OCI-LY3 (cell line): Measurements from ENCODE around the gene TRAF6.

ENCODE experiments used
- H2AFZ ChIP-seq: fragments of 200-600, 300-600 bp; shearing (Covaris generic); 2 replicates; pipeline ENCODE4 v1.6.0; 2014; ENCODE audit warnings: antibody characterized with exemption, low read depth, low read length
- H3K27ac ChIP-seq: fragments of 200-600, 300-600 bp; sonication (generic); 2 replicates; pipeline ENCODE4 v1.5.1; 2014; ENCODE audit warnings: mild to moderate bottlenecking, low read length, moderate library complexity, mixed read lengths
- H3K27me3 ChIP-seq: fragments of 200-600, 300-600 bp; sonication (generic); 2 replicates; pipeline ENCODE4 v1.6.1; 2014; ENCODE audit warnings: low read depth, low read length, mixed read lengths
- H3K36me3 ChIP-seq: fragments of 200-600, 300-600 bp; sonication (generic); replicated peaks from 2 replicates; pipeline ENCODE3; 2014; ENCODE audit warnings: low read depth, low read length, mixed read lengths
- H3K4me1 ChIP-seq: fragments of 300-600, 200-600 bp; sonication (generic); 2 replicates; pipeline ENCODE4 v1.6.1; 2014; ENCODE audit warnings: low read length, mixed read lengths
- H3K4me2 ChIP-seq: fragments of 200-600, 300-600 bp; sonication (generic); 2 replicates; pipeline ENCODE4 v1.6.1; 2014; ENCODE audit warnings: low read length, mixed read lengths
- H3K4me3 ChIP-seq: fragments of 300-600, 200-600 bp; sonication (generic); 2 replicates; pipeline ENCODE4 v1.5.1; 2014; ENCODE audit warnings: antibody characterized with exemption, mild to moderate bottlenecking, low read length, moderate library complexity
- H3K79me2 ChIP-seq: fragments of 300-600, 200-600 bp; shearing (Covaris generic); 2 replicates; pipeline ENCODE4 v1.6.1; 2014; ENCODE audit warnings: mild to moderate bottlenecking, low read length, mixed read lengths
- H3K9ac ChIP-seq: fragments of 300-600, 200-600 bp; shearing (Covaris generic); 2 replicates; pipeline ENCODE4 v1.6.0; 2014; ENCODE audit warnings: mild to moderate bottlenecking, low read length, moderate library complexity
- H3K9me3 ChIP-seq: fragments of 200-600, 300-600 bp; shearing (Covaris generic); 2 replicates; pipeline ENCODE4 v1.6.1; 2014; ENCODE audit warnings: low read length, mixed read lengths; ENCODE audit not compliant: insufficient read depth
- H4K20me1 ChIP-seq: fragments of 200-600, 300-600 bp; sonication (generic); 2 replicates; pipeline ENCODE4 v1.6.1; 2016; ENCODE audit warnings: low read length, mixed read lengths; ENCODE audit not compliant: insufficient read depth
- CTCF ChIP-seq: fragments of 200-600, 300-600 bp; sonication (generic); IDR thresholded peaks from 2 replicates; pipeline ENCODE4 v1.5.1; 2014; ENCODE audit warnings: antibody characterized with exemption, low read length, low read depth
- EZH2phosphoT487 ChIP-seq: fragments of 200-600 bp; shearing (Covaris generic); IDR thresholded peaks from 2 replicates; pipeline ENCODE4 v1.6.1; 2018; ENCODE audit warnings: antibody characterized with exemption, mixed run types, low read depth

Gene TRAF6

DNA sequence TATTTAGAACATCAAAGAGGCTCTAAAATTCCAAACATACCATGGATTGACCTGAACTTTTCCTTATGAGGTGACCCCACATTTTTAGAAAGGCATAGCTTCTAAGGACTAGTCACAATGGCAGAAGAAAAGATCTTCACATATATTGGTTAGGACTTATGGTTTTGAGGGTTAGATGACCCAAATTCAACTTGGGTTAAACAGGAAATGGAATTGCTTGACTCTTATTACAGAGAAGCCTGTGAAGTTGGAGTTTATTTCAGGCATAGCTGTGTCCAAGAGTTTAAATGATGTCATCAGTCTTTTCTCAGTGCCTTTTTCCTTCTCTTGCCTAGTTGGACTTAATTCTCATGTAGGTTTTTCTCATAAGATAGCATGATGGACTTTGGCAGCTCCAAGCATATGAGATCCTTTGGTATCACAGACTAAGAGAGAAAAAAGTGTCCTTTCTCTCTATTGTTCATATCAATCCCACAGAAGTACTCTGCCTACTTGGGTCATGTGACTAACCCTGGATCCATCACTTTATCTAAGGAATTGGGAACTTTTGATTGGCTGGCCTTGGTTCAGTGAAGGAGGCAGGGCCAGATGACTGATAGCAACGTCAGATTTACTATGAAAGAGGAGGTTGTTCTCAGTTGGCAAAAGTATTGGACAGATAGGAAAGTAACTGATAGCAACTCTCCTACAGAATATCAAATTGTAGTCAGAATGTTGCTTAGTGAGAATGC lies 40.5 kb upstream of the TRAF6 start:
- no peak overlapping the region for H3K4me2 ChIP-seq
- no peak overlapping the region for H2AFZ ChIP-seq
- H3K27ac ChIP-seq: no peak overlapping the region
- H3K9ac ChIP-seq: no peak overlapping the region
- H3K4me1 ChIP-seq: no peaks in the 10 kb centered on the region
- H3K79me2 ChIP-seq: no peaks in the 10 kb centered on the region
- H3K4me3 ChIP-seq: no peak overlapping the region
- H3K27me3 ChIP-seq: no peaks in the 10 kb centered on the region
- H3K36me3 ChIP-seq: no peaks in the 10 kb centered on the region
- no peak for TF ChIP-seq EZH2phosphoT487
- TF ChIP-seq CTCF: no peak
- H3K9me3 ChIP-seq: no peaks in the 10 kb centered on the region
- H4K20me1 ChIP-seq: no peaks in the 10 kb centered on the region

GRCh38 chr11:36540998-36541397 lies 30.9 kb upstream of the TRAF6 start:
- peak; percentile 54 for TF ChIP-seq CTCF
- TF ChIP-seq EZH2phosphoT487: no peak
- Histone ChIP-seq H3K4me3 (peak overlapping the region; percentile 22; the same call in 1 of the 2 replicates), H3K9ac (no peak overlapping the region), H2AFZ (no peak overlapping the region), H3K79me2 (no peaks in the 10 kb centered on the region), H4K20me1 (no peaks in the 10 kb centered on the region), H3K27me3 (peaks cover 14% of the 10 kb centered on the region), H3K27ac (no peak overlapping the region), H3K36me3 (no peaks in the 10 kb centered on the region), H3K4me2 (peak overlapping the region; percentile 38), H3K4me1 (peaks cover 8% of the 10 kb centered on the region), H3K9me3 (no peaks in the 10 kb centered on the region)

GRCh38 chr11:36534276-36534840 lies 24.3 kb upstream of the TRAF6 start:
- Histone ChIP-seq H3K9me3 (no peaks in the 10 kb centered on the region), H3K36me3 (no peaks in the 10 kb centered on the region), H4K20me1 (no peaks in the 10 kb centered on the region), H3K4me2 (no peak overlapping the region), H3K4me1 (no peaks in the 10 kb centered on the region), H2AFZ (no peak overlapping the region), H3K9ac (no peak overlapping the region), H3K79me2 (no peaks in the 10 kb centered on the region), H3K27me3 (no peaks in the 10 kb centered on the region), H3K4me3 (no peak overlapping the region), H3K27ac (no peak overlapping the region)
- TF ChIP-seq EZH2phosphoT487 (no peak), CTCF (no peak)

DNA sequence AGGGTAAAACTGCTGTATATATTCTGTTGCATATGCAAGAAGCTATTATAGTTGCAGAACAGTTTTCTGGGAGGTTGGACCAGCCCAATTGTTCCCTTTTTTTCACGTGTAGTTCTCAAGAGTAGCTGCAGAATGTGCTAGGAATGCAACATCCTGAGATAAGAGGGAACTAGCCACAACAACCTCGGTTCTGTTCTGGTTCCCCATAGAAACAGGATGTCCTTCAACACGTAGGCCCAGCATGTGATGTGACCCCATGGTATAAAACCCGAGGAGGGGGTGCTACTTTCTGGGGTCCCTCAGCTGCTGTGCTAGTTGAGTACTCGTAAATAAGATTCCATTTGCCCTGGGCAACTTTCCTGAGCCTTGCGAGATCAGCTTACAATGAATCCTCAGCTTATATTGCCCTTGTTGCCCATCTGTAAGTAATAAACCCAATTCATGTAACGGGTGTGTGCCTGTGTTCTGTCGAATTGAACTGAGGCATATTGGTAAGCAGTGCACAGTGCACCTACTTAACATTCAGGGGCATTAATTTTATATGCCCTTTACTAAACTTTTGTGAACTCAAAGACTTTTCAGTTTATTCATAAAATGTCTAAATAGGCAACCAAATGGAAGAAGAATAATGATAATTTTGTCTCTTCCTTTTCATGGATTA lies 23.0 kb upstream of the TRAF6 start:
- no peaks in the 10 kb centered on the region for H3K79me2 ChIP-seq
- H4K20me1 ChIP-seq: no peaks in the 10 kb centered on the region
- no peak overlapping the region for H3K9ac ChIP-seq
- no peaks in the 10 kb centered on the region for H3K9me3 ChIP-seq
- H3K4me3 ChIP-seq: no peak overlapping the region
- no peaks in the 10 kb centered on the region for H3K4me1 ChIP-seq
- TF ChIP-seq CTCF (no peak), EZH2phosphoT487 (no peak)
- H3K36me3 ChIP-seq: no peaks in the 10 kb centered on the region
- H3K27ac ChIP-seq: no peak overlapping the region
- no peak overlapping the region for H2AFZ ChIP-seq
- no peak overlapping the region for H3K4me2 ChIP-seq
- no peaks in the 10 kb centered on the region for H3K27me3 ChIP-seq
